GM12891 (cell line): Measurements from ENCODE around the gene KCTD4.

Source experiments
- DNase-seq: peaks from one replicate; pipeline ENCODE4 v3.0.0; 2011; ENCODE audit warnings: low spot score; ENCODE audit not compliant: insufficient read length
- FAIRE-seq: peaks from 2 replicates; lab custom pipeline; 2011; peaks lifted over from hg19 to GRCh38; lab: Jason Lieb, UNC
- PAX5 ChIP-seq: IDR thresholded peaks from 2 replicates; pipeline ENCODE4 v1.6.1; 2011; ENCODE audit warnings: low read length, moderate library complexity, mild to moderate bottlenecking; ENCODE audit not compliant: insufficient read depth, severe bottlenecking
- POLR2A ChIP-seq: IDR thresholded peaks from 2 replicates; pipeline ENCODE4 v1.6.1; 2011; ENCODE audit warnings: low read depth, low read length, control low read depth
- POLR2AphosphoS5 ChIP-seq: IDR thresholded peaks from 2 replicates; pipeline ENCODE4 v1.6.1; 2011; ENCODE audit warnings: low read depth, low read length, control low read depth
- POU2F2 ChIP-seq: IDR thresholded peaks from 2 replicates; pipeline ENCODE4 v1.6.1; 2011; ENCODE audit warnings: low read depth, mild to moderate bottlenecking, control low read depth, low read length, moderate library complexity
- SPI1 ChIP-seq: IDR thresholded peaks from 2 replicates; pipeline ENCODE4 v1.6.1; 2011; ENCODE audit warnings: low read depth, low read length, control low read depth
- TAF1 ChIP-seq: IDR thresholded peaks from 2 replicates; pipeline ENCODE4 v1.6.1; 2011; ENCODE audit warnings: low read depth, low read length, control low read depth

The KCTD4 gene

DNA sequence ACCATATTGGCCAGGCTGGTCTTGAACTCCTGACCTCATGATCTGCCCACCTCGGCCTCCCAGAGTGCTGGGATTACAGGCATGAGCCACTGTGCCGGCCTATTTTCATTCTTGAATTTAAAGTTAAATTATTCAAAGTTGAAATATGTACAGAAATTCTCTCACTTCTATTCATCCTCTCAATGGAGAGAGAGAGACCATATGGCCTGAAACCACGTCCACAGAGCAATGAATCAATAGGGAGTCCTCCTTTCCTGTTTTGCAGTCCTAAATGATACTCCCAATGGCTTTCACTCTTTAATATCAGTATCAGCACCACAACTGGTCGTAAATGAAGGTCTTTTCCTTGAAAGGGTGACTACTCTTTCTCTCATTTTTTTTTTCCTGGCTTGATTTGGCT, 30.5 kb upstream of the KCTD4 start:
- no peak for TF ChIP-seq POLR2A
- TF ChIP-seq PAX5 = no peak
- no peak for TF ChIP-seq POU2F2
- no peak for TF ChIP-seq TAF1
- no peak for TF ChIP-seq POLR2AphosphoS5
- no peak for TF ChIP-seq SPI1
- FAIRE-seq (no peak), DNase-seq (no peak)

DNA sequence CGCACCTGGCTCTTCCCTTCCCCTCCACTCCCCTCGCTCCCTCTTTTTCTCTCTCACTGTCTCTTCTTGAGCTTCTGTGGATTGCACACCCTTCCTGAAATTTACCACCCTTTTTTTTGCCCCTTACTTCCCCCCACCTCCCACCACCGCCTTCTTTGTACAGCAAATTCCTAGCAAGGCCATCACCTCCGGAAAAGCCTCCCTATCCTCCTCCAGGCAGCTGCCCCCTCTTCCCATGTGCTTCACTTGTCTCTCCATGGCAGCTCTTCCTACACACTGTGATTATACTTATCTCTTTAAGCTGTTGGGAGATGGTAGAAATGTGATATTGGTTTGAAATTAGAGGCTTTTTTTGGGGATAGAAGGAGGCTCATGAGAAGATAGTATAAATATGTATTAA, 28.3 kb upstream of the KCTD4 start:
- TF ChIP-seq POLR2AphosphoS5 (no peak), TAF1 (no peak), SPI1 (no peak)
- FAIRE-seq (no peak), DNase-seq (no peak)

DNA sequence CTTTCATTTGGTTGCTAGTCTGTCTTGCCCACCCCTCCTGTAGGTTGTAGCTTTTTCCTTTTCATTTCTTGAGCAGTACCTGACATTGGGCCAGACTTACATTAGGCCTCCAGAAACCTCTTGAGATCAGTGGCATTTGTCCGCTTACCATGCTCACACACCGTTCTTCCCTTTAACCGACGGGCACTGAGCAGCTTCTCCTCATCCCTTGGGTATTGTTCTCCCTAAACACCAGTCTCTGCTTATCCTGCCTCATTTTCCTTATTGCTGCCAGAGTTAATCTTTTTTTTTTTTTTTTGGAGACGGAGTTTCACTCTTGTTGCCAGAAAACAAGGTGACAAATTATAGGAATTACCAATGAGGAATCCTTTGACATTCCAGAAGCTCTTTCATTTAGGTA, 27.2 kb upstream of the KCTD4 start:
- DNase-seq (no peak), FAIRE-seq (no peak)
- TF ChIP-seq POLR2AphosphoS5 = no peak
- no peak for TF ChIP-seq POLR2A
- no peak for TF ChIP-seq PAX5
- TF ChIP-seq SPI1 = no peak
- TF ChIP-seq TAF1 = no peak
- no peak for TF ChIP-seq POU2F2

DNA sequence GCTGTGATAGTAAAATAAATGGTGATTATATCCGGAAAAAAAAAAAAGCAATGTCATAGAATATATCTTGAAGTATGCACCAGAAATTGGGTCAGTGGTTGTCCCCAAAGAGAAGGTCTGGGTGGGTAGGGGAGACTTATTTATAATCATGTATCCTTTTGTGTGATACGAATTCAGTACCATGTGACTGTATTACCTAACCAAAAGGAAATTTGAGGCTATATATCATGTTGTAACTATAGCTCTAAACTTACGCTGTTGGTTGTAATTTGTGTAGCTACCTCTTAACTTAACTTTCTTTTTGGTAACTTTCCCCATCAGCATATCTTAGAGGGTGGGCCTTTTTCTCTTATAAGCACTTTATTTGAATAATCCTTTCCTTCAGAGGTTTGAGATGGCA, 25.2 kb upstream of the KCTD4 start:
- DNase-seq (no peak), FAIRE-seq (peak; percentile 48)
- no peak for TF ChIP-seq POU2F2
- no peak for TF ChIP-seq PAX5
- no peak for TF ChIP-seq SPI1
- TF ChIP-seq POLR2A = no peak
- no peak for TF ChIP-seq TAF1
- no peak for TF ChIP-seq POLR2AphosphoS5

DNA sequence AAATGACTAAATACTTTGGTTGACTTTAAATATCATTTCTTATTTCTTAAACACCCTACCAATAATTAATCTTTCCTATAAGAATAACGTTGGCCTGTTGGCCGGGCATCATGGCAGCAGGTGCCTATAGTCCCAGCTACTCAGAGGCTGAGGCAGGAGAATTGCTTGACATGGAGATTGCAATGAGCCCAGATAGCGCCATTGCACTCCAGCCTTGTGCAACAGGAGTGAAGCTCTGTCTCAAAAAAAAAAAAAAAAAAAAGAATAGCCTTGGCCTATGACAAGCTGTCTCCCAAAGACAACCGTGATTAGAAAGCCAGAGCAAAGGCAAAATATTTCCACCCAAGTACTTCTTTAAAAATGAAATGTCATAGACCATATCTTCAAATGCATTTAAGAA, 24.5 kb upstream of the KCTD4 start:
- TF ChIP-seq TAF1 (no peak), POLR2AphosphoS5 (no peak), POU2F2 (no peak), POLR2A (no peak), SPI1 (no peak), PAX5 (no peak)
- FAIRE-seq (no peak), DNase-seq (no peak)

DNA sequence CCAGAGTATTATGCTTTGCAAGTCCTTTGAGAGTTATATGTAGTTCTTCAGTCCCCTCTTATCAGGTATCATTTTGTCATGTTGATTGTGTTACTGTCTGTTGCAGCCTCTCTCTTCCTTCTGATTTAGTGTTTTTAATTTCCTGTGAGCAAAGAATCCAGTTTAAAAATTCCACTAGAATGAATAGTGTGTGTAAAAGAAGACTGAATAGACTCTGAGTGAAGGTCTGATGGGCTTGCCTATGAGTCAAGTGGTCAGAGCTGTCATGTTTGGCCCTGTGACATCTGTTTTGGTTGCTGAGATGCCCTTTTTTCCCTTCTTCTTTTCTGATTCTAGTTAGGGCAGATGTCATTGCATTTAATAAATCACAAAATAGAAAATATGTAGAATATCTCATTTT, 23.3 kb upstream of the KCTD4 start:
- DNase-seq (no peak), FAIRE-seq (no peak)
- TF ChIP-seq POLR2A = no peak
- TF ChIP-seq POU2F2 = no peak
- TF ChIP-seq PAX5 = no peak
- no peak for TF ChIP-seq SPI1
- TF ChIP-seq TAF1 = no peak
- no peak for TF ChIP-seq POLR2AphosphoS5

DNA sequence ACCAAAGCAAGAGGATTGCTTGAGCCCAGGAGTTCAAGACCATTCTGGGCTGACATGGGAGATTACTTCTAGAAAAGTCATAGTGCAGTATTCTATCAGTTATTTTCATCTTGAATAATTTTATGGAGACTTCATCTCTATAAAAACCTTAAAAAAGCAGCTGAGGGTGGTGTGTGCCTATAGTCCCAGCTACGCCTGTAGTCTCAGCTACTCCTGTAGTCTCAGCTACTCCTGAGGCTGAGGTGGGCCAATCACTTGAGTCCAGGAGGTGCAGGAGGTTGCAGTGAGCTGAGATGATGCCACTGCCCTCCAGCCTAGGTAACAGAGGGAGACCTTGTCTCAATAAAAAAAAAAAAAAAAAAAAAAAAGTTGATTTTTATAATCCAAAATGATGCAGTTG, 22.1 kb upstream of the KCTD4 start:
- DNase-seq (no peak), FAIRE-seq (no peak)
- TF ChIP-seq PAX5 (no peak), SPI1 (no peak), POU2F2 (no peak), POLR2AphosphoS5 (no peak), TAF1 (no peak), POLR2A (no peak)

DNA sequence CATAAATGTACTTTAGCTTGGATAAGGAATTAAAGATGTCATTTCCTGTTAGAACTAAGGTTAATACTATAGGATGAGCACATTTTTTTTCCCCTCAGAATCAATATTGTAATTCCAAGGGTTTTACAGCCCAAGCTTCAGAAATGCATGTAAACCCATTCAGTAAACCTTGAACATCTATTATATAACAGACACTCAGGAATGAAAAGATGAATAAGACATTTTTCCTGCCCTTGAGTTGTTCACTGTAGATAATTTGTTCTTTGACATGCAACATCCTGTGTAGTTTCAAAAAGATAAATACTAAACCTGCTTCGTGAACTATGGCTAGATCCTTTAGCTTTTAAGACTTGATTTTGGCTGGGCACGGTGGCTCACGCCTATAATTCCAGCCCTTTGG, 21.7 kb upstream of the KCTD4 start:
- DNase-seq (no peak), FAIRE-seq (no peak)
- TF ChIP-seq TAF1 (no peak), PAX5 (no peak), POLR2A (no peak), POLR2AphosphoS5 (no peak), SPI1 (no peak), POU2F2 (no peak)

DNA sequence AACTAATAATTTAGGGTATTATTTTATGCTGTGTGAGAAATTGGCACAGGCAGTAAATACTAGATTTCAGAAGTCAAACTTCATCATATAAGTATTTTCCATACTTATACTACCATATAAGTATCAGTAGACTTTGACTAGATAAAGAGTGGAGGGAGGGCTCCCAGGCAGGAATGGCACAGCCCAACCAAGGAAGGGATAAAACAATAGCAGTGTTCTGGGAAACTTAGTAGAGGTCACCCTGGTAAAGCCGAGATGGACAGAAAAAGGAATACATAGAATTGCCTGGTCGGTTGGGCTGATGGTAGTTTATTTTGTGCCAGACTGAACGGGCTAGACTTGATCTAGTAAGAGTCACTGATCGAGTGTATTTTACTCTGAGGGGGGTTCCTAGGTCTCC, 19.6 kb upstream of the KCTD4 start:
- DNase-seq = no peak
- FAIRE-seq = no peak
- TF ChIP-seq POLR2A = no peak
- no peak for TF ChIP-seq PAX5
- TF ChIP-seq SPI1 = no peak
- no peak for TF ChIP-seq TAF1
- no peak for TF ChIP-seq POU2F2
- TF ChIP-seq POLR2AphosphoS5 = no peak

DNA sequence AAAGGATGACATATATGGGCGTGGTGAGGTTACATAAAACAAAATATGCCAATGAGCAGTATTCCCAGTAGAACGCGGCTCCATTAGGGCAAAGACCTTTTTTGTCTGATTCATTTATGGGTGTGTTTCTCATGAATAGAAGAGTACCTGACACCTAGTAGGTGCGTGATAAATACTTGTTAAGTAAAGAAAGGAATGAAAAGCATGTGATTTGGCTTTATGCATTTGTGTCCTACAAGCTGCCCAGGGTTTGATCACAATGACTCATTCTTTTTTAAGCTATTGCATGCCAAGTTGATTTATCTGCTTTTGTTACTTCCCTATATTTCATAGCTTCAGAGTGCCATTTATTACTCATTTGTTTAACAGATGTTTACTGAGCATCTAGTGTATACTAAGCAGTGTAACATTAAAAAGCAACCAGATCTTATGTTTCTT, 19.1 kb upstream of the KCTD4 start:
- DNase-seq (no peak), FAIRE-seq (peak; percentile 78)
- TF ChIP-seq TAF1 (no peak), POU2F2 (no peak), SPI1 (no peak), POLR2A (no peak), POLR2AphosphoS5 (no peak), PAX5 (no peak)
